ENCODE measurements around the gene MSGN1. TPM values are rescaled to one million over a fixed set of nuclear protein-coding genes. Genes with fewer than 3 reads are reported as not detected.

MSGN1 gene
- total and polyA plus RNA-seq, 2 of the 8 experiments (the other 6 are each of a cell fraction or from before 2014, with no cell fraction given): not detected

- Histone ChIP-seq H3K23me2 (ENCODE audit: low read depth, low read length) (no peaks in the 10 kb centered on the region), H4K20me1 (replicated peaks in 1 of 2; ENCODE audit: control insufficient read depth in 1 of 2, insufficient read depth in 2 of 2, low read length in 2 of 2) (peaks cover 0 to 2% of the 10 kb centered on the region in 2 experiments), H3K56ac (replicated peaks; ENCODE audit: insufficient read length, low read depth, low read length) (no peak overlapping the region), H3K9me3 (ENCODE audit: insufficient read depth in 2 of 2, low read depth in 1 of 2, low read length in 1 of 2) (no peaks in the 10 kb centered on the region), H3K79me2 (ENCODE audit: control insufficient read depth in 1 of 2, insufficient read depth in 2 of 2, low read length in 2 of 2) (no peaks in the 10 kb centered on the region), H2BK120ac (replicated peaks; ENCODE audit: low read depth, low read length) (no peak overlapping the region), H3K18ac (ENCODE audit: extremely low read depth, low read length) (no peak overlapping the region), H3K4ac (replicated peaks; ENCODE audit: insufficient read length, low read depth, low read length) (no peak overlapping the region), H3K36me3 (ENCODE audit: control insufficient read depth in 2 of 4, insufficient read depth in 4 of 4, low read length in 3 of 4) (peaks cover 0 to 58% (median 14%) of the 10 kb centered on the region in 4 experiments; a peak in 6 of 8 replicates), H3K27me3 (replicated peaks in 1 of 4; ENCODE audit: control insufficient read depth in 3 of 4, extremely low read depth in 1 of 4, insufficient read depth in 3 of 4, low read length in 3 of 4) (no peaks in the 10 kb centered on the region), H2BK5ac (ENCODE audit: low read depth, low read length) (no peak overlapping the region), H2AK5ac (ENCODE audit: low read depth, low read length) (no peak overlapping the region), H2BK12ac (ENCODE audit: low read depth, low read length) (no peak overlapping the region), H4K8ac (ENCODE audit: extremely low read depth, insufficient read depth, low read length) (no peak overlapping the region), H2BK20ac (ENCODE audit: low read length) (no peak overlapping the region), H4K91ac (replicated peaks; ENCODE audit: insufficient read length, low read length) (no peak overlapping the region), H2BK15ac (ENCODE audit: low read length) (no peak overlapping the region), H3K23ac (ENCODE audit: insufficient read length) (no peak overlapping the region), H3K14ac (ENCODE audit: insufficient read length) (no peak overlapping the region), H3K27ac (ENCODE audit: low read depth, low read length) (no peak overlapping the region), H3K4me3 (ENCODE audit: extremely low read depth in 1 of 4, insufficient read depth in 2 of 4, low read depth in 3 of 4, low read length in 4 of 4) (no peak overlapping the region), H2AFZ (ENCODE audit: low read length) (no peak overlapping the region), H3K9ac (replicated peaks in 1 of 4; ENCODE audit: extremely low read depth in 1 of 4, low read depth in 3 of 4, low read length in 3 of 4) (no peak overlapping the region), H4K5ac (ENCODE audit: insufficient read length, low read depth, low read length) (no peak overlapping the region), H3K4me1 (replicated peaks in 1 of 4; ENCODE audit: control insufficient read depth in 3 of 4, insufficient read depth in 4 of 4, low read length in 3 of 4) (no peaks in the 10 kb centered on the region), H3K79me1 (ENCODE audit: low read depth, low read length) (no peaks in the 10 kb centered on the region), H3K4me2 (ENCODE audit: insufficient read depth in 1 of 2, low read depth in 2 of 2, low read length in 2 of 2) (no peak overlapping the region)
- POLR2A ChIA-PET (ENCODE audit: partially characterized antibody): no interaction called here
- WGBS, 2 experiments (ENCODE audit: extremely low coverage in 1 of 2, insufficient coverage in 1 of 2, insufficient read length in 1 of 2, insufficient replicate concordance in 2 of 2, low coverage in 1 of 2, low lambda C conversion rate in 2 of 2, missing lambda C conversion rate in 1 of 2): 92% methylated on average over 4 of the region's 4 CpGs; no CpG with 5 or more reads in 1 of the 2 experiments
- CTCF ChIA-PET (ENCODE audit: partially characterized antibody): interaction anchor here (3.3 kb wide), 1 partner anchor 49 kb away, joined by 11 read pairs; no protein-coding TSS in a partner anchor
- FAIRE-seq: no peak
- DNase-seq (ENCODE audit: low read depth in 1 of 2, low spot score in 2 of 2): no peak
- TF ChIP-seq CREB1 (IDR thresholded peaks at IDR 0.05) (no peak), POLR2A (IDR thresholded peaks at IDR 0.05; ENCODE audit: control extremely low read depth in 1 of 2, low read depth in 2 of 2, low read length in 2 of 2) (no peak), RBBP5 (IDR thresholded peaks at IDR 0.05; ENCODE audit: borderline replicate concordance, low read depth, low read length) (no peak)
Measured at GRCh38 chr2:17768894-17769293, 47.4 kb upstream of the MSGN1 start.

Measured in H1 (cell line).